PC-3 (cell line): ENCODE results near the gene CAPRIN2. TPM values are rescaled to one million over a fixed set of nuclear protein-coding genes. Genes with fewer than 3 reads are reported as not detected.

Experiments
- ATAC-seq: fragments of 200-7000 bp; cut with Tn5 transposase; 2 replicates; pipeline ENCODE4 v1.9.1; 2020; ENCODE audit warnings: mild to moderate bottlenecking, moderate library complexity
- BruUV-seq: library from RNA; stranded (reverse); fragments of 400-500 nt; replicated peaks from 2 replicates; lab custom pipeline; 2021; lab: Mats Ljungman, UMichigan
- CTCF ChIA-PET: fragments of 300-600 bp; sonication (Branson Sonifier 250); formaldehyde crosslinking; loops from one replicate; lab custom pipeline; 2022; ENCODE audit warnings: antibody characterized with exemption; lab: Charles Lee
- POLR2A ChIA-PET: fragments of 300-600 bp; sonication (Branson Sonifier 250); formaldehyde crosslinking; loops from one replicate; lab custom pipeline; 2022; ENCODE audit warnings: antibody characterized with exemption; ENCODE audit not compliant: unreplicated experiment; lab: Charles Lee
- DNase-seq: peaks from one replicate; pipeline ENCODE4 v3.0.0-alpha.2; 2015
- H2AFZ ChIP-seq: fragments of 300-600 bp; sonication (generic); 2 replicates; pipeline ENCODE4 v1.6.0; 2016; ENCODE audit warnings: antibody characterized with exemption, low read length
- H3F3A ChIP-seq: fragments of 300-600 bp; sonication (generic); one replicate; pipeline ENCODE4 v1.6.0; 2017; ENCODE audit warnings: antibody characterized with exemption, low read length, control low read depth, mild to moderate bottlenecking; ENCODE audit not compliant: unreplicated experiment
- H3K27ac ChIP-seq: fragments of 300-600 bp; sonication (generic); 2 replicates; pipeline ENCODE4 v1.5.1; 2016; ENCODE audit warnings: mild to moderate bottlenecking, low read length
- H3K27me3 ChIP-seq: fragments of 300-600 bp; sonication (generic); 2 replicates; pipeline ENCODE4 v1.6.1; 2016; ENCODE audit warnings: low read length, mixed read lengths
- H3K36me3 ChIP-seq: fragments of 300-600 bp; sonication (generic); 2 replicates; pipeline ENCODE4 v1.6.1; 2016; ENCODE audit warnings: low read depth, mixed run types, low read length, mixed read lengths
- H3K4me1 ChIP-seq: fragments of 300-600 bp; sonication (generic); 2 replicates; pipeline ENCODE4 v1.5.1; 2016; ENCODE audit warnings: low read length; ENCODE audit not compliant: insufficient read depth
- H3K4me2 ChIP-seq: fragments of 300-600 bp; sonication (generic); 2 replicates; pipeline ENCODE4 v1.6.0; 2016; ENCODE audit warnings: low read length
- H3K4me3 ChIP-seq: fragments of 300-600 bp; sonication (generic); 2 replicates; pipeline ENCODE4 v1.5.1; 2016; ENCODE audit warnings: mild to moderate bottlenecking, low read length, mixed read lengths
- H3K79me2 ChIP-seq: fragments of 300-600 bp; sonication (generic); 2 replicates; pipeline ENCODE4 v1.6.1; 2017; ENCODE audit warnings: low read length, mixed read lengths
- H3K9ac ChIP-seq: fragments of 300-600 bp; sonication (generic); 2 replicates; pipeline ENCODE4 v1.6.0; 2016; ENCODE audit warnings: mild to moderate bottlenecking, low read length
- H3K9me2 ChIP-seq: fragments of 300-600 bp; sonication (generic); replicated peaks from 2 replicates; pipeline ENCODE4 v1.6.1; 2016; ENCODE audit warnings: mixed run types, low read length, mixed read lengths
- H3K9me3 ChIP-seq: fragments of 300-600 bp; sonication (generic); 2 replicates; pipeline ENCODE4 v1.6.1; 2016; ENCODE audit warnings: low read length, mixed read lengths
- H4K20me1 ChIP-seq: fragments of 300-600 bp; sonication (generic); 2 replicates; pipeline ENCODE4 v1.6.1; 2016; ENCODE audit warnings: low read length, mixed read lengths
- CTCF ChIP-seq: fragments of 300-600 bp; sonication (generic); conservative IDR thresholded peaks from 2 replicates; pipeline ENCODE4 v1.5.1; 2017; ENCODE audit warnings: antibody characterized with exemption, low read depth, mild to moderate bottlenecking, low read length
- EZH2 ChIP-seq: fragments of 300-600 bp; sonication (generic); IDR thresholded peaks from one replicate; pipeline ENCODE4 v1.6.1; 2017; ENCODE audit warnings: antibody characterized with exemption, mild to moderate bottlenecking, low read length; ENCODE audit not compliant: unreplicated experiment
- EZH2phosphoT487 ChIP-seq: fragments of 300-600 bp; sonication (generic); IDR thresholded peaks from 2 replicates; pipeline ENCODE4 v1.6.1; 2018; ENCODE audit warnings: mild to moderate bottlenecking, antibody characterized with exemption, low read length, borderline replicate concordance
- intact Hi-C: fragments of 100-400 bp; cut with micrococcal nuclease; formaldehyde crosslinking; loops from 2 replicates; pipeline ENCODE4 v1.9.0; 2023
- total RNA-seq: library from RNA; depleted of rRNA; stranded (reverse); fragments of >200 nt; gene quantifications from 2 replicates; pipeline ENCODE4 v1.2.3, GENCODE V29; 2014

The CAPRIN2 gene
- total RNA-seq, 1 experiment from 2014 or later, result 23.1 TPM

DNA sequence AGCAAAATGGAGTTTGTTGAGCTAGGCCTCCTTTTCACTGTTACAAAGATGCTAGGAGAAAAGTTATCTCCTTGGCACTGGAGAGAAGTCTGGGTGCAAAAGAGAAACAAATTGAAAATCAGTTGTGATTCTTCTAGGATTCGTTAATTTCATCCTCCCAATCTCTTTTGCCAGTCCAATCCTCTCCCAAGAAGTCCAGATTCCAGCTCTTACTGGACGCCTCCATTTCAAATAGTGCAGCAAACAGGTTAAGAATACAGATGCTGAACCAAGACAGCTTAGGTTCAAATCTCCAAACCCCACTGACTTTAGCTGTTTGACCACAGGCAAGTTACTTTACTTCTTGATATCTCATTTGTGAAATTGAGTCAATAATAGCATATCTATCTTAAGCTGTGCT, 34.0 kb upstream of the CAPRIN2 start:
- Histone ChIP-seq H3K27me3 (no peaks in the 10 kb centered on the region), H3K4me3 (no peak overlapping the region), H3K4me1 (peaks cover 31% of the 10 kb centered on the region), H3K27ac (no peak overlapping the region), H3K79me2 (no peaks in the 10 kb centered on the region), H3K9me3 (no peaks in the 10 kb centered on the region), H4K20me1 (no peaks in the 10 kb centered on the region), H3K4me2 (no peak overlapping the region), H2AFZ (no peak overlapping the region), H3K9me2 (no peaks in the 10 kb centered on the region), H3F3A (peaks cover 8% of the 10 kb centered on the region), H3K36me3 (no peaks in the 10 kb centered on the region), H3K9ac (no peak overlapping the region)
- BruUV-seq, result no TSS peak
- POLR2A ChIA-PET, result no interaction called here
- CTCF ChIA-PET, result no interaction called here
- DNase-seq (no peak), ATAC-seq (no peak)
- TF ChIP-seq CTCF, result no peak
- TF ChIP-seq EZH2, result no peak
- no peak for TF ChIP-seq EZH2phosphoT487
- intact Hi-C loops, result no loop called here

- no peaks in the 10 kb centered on the region for H3F3A ChIP-seq
- no peak overlapping the region for H3K4me3 ChIP-seq
- TF ChIP-seq EZH2phosphoT487, result no peak
- no peak for TF ChIP-seq CTCF
- TF ChIP-seq EZH2, result no peak
- DNase-seq, result no peak
- H3K36me3 ChIP-seq, result no peaks in the 10 kb centered on the region
- ChIA-PET POLR2A (no interaction called here), CTCF (no interaction called here)
- H3K27ac ChIP-seq, result no peak overlapping the region
- H3K4me1 ChIP-seq, result 0 out of 2 replicates have a peak, but pooled peaks cover under 1% of the 10 kb centered on the region
- H3K27me3 ChIP-seq, result no peaks in the 10 kb centered on the region
- no peak for ATAC-seq
- H3K9ac ChIP-seq, result no peak overlapping the region
- H3K9me2 ChIP-seq, result no peaks in the 10 kb centered on the region
- H4K20me1 ChIP-seq, result no peaks in the 10 kb centered on the region
- no TSS peak for BruUV-seq
- H3K9me3 ChIP-seq, result no peaks in the 10 kb centered on the region
- intact Hi-C loops, result no loop called here
- H3K79me2 ChIP-seq, result no peaks in the 10 kb centered on the region
- no peak overlapping the region for H3K4me2 ChIP-seq
- H2AFZ ChIP-seq, result no peak overlapping the region
These were observed 30.9 kb upstream of the CAPRIN2 start for GRCh38 chr12:30785630-30786029.

DNA sequence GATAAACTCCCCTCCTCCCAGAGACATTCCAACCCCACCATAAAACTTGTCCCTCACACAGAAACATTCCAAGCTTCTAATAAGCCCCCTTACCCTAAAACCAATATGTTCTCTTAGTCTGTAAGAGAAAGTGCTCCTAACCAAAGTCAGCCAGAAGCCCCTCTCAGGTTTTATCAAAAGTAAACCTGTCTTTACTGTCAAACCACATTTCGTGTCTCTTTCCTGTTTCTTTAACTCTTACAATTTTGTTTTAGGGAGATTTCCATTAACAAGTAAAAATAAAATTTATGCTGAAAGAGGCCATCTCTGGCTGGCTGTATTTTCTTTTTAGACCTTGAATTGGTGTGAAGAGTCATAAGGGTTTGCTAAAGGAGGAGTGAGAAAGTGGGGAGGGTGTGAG, 29.8 kb upstream of the CAPRIN2 start:
- Histone ChIP-seq H3K27me3 (no peaks in the 10 kb centered on the region), H3K9me2 (no peaks in the 10 kb centered on the region)

More for the DNA sequence above, 29.8 kb upstream of the CAPRIN2 start:
- Histone ChIP-seq H3K4me3 (no peak overlapping the region), H3K4me2 (no peak overlapping the region), H3K27ac (no peak overlapping the region), H4K20me1 (no peaks in the 10 kb centered on the region), H3K79me2 (no peaks in the 10 kb centered on the region), H2AFZ (no peak overlapping the region), H3F3A (no peaks in the 10 kb centered on the region), H3K36me3 (no peaks in the 10 kb centered on the region), H3K9me3 (no peaks in the 10 kb centered on the region), H3K4me1 (no peaks in the 10 kb centered on the region), H3K9ac (no peak overlapping the region)
- POLR2A ChIA-PET, result no interaction called here
- DNase-seq, result no peak
- TF ChIP-seq EZH2 (no peak), CTCF (no peak), EZH2phosphoT487 (no peak)
- no TSS peak for BruUV-seq
- intact Hi-C loops, result no loop called here
- CTCF ChIA-PET, result interaction anchor here (0.6 kb wide), 1 partner anchor 30 kb away, joined by 3 read pairs; the partner anchor contains the start of gene CAPRIN2
- no peak for ATAC-seq
